IPS DF 4.7 (cell line): ENCODE measurements around the gene CYP2C18.
"Not testable (repeated sequence)": the region's sequence is repeated elsewhere in the genome, so short reads cannot be mapped to it uniquely, and the experiment has no call there.

Source experiments
- DNase-seq: peaks from one replicate; pipeline ENCODE4 v3.0.0-alpha.2; 2013; ENCODE audit warnings: low spot score; ENCODE audit errors: extremely low read depth

CYP2C18 gene

GRCh38 chr10:94683214-94684054 lies at the start of gene CYP2C18:
Gene CYP2C18, plus strand, starts transcription at chr10:94683729. Its CDS starts 91 bp downstream, at chr10:94683820.
- no peak for DNase-seq

GRCh38 chr10:94638097-94638496 lies 45.4 kb upstream of the CYP2C18 start:
- DNase-seq = not testable (repeated sequence)

GRCh38 chr10:94639902-94640301 lies 43.6 kb upstream of the CYP2C18 start:
- no peak for DNase-seq

GRCh38 chr10:94640562-94640961 lies 43.0 kb upstream of the CYP2C18 start:
- no peak for DNase-seq

GRCh38 chr10:94641480-94641879 lies 42.0 kb upstream of the CYP2C18 start:
- DNase-seq = no peak

- no peak for DNase-seq
Observed at GRCh38 chr10:94644352-94644751, 39.2 kb upstream of the CYP2C18 start.

GRCh38 chr10:94645285-94645684 lies 38.2 kb upstream of the CYP2C18 start:
- DNase-seq = no peak

- DNase-seq = not testable (repeated sequence)
Observed at GRCh38 chr10:94655201-94655600, 28.3 kb upstream of the CYP2C18 start.

- not testable (repeated sequence) for DNase-seq
Observed at GRCh38 chr10:94663061-94663460, 20.5 kb upstream of the CYP2C18 start.

- no peak for DNase-seq
Observed at GRCh38 chr10:94666391-94667102, 17.0 kb upstream of the CYP2C18 start.

GRCh38 chr10:94673614-94674321 lies 9.8 kb upstream of the CYP2C18 start:
- DNase-seq = no peak

- no peak for DNase-seq
Observed at GRCh38 chr10:94676496-94676895, 7.0 kb upstream of the CYP2C18 start.

GRCh38 chr10:94677691-94678090 lies 5.8 kb upstream of the CYP2C18 start:
- DNase-seq = peak; percentile 14

GRCh38 chr10:94678475-94678874 lies 5.1 kb upstream of the CYP2C18 start:
- DNase-seq = no peak

- DNase-seq = no peak
Observed at GRCh38 chr10:94680544-94680943, 3.0 kb upstream of the CYP2C18 start.

- DNase-seq = not testable (repeated sequence)
Observed at GRCh38 chr10:94682636-94683035, 893 bp upstream of the CYP2C18 start.

- DNase-seq = no peak
Observed at GRCh38 chr10:94687625-94688248, 4.2 kb downstream of the CYP2C18 start.

- DNase-seq = no peak
Observed at GRCh38 chr10:94706089-94706488, 22.6 kb downstream of the CYP2C18 start.

- DNase-seq = no peak
Observed at GRCh38 chr10:94710578-94710977, 27.0 kb downstream of the CYP2C18 start.

GRCh38 chr10:94725871-94726270 lies 42.3 kb downstream of the CYP2C18 start:
- DNase-seq = no peak

GRCh38 chr10:94735197-94735596 lies 51.7 kb downstream of the CYP2C18 start:
- DNase-seq = no peak
